IPS-18a (cell line): ENCODE results near the gene PPFIBP2.
"Not testable (repeated sequence)": the region's sequence is repeated elsewhere in the genome, so short reads cannot be mapped to it uniquely, and the experiment has no call there.

Experiments used
- H3K27ac ChIP-seq: one replicate; pipeline ENCODE4 v1.5.1; 2013; ENCODE audit warnings: low read length
- H3K27me3 ChIP-seq: one replicate; pipeline ENCODE4 v1.6.1; 2013; ENCODE audit warnings: mild to moderate bottlenecking, low read length; ENCODE audit not compliant: control insufficient read depth, insufficient read depth
- H3K36me3 ChIP-seq: one replicate; pipeline ENCODE4 v1.6.1; 2013; ENCODE audit warnings: low read depth, low read length; ENCODE audit not compliant: control insufficient read depth
- H3K4me1 ChIP-seq: one replicate; pipeline ENCODE4 v1.6.1; 2013; ENCODE audit warnings: low read depth, low read length; ENCODE audit not compliant: control insufficient read depth
- H3K4me3 ChIP-seq: one replicate; pipeline ENCODE4 v1.5.1; 2013; ENCODE audit warnings: low read length
- H3K9ac ChIP-seq: one replicate; pipeline ENCODE4 v1.6.1; 2013; ENCODE audit warnings: mild to moderate bottlenecking, low read length, moderate library complexity
- H3K9me3 ChIP-seq: one replicate; pipeline ENCODE4 v1.6.1; 2013; ENCODE audit warnings: low read depth, low read length; ENCODE audit not compliant: control insufficient read depth

The PPFIBP2 gene

GRCh38 chr11:7646866-7647265 lies 133.1 kb downstream of the PPFIBP2 start:
- H3K36me3 ChIP-seq = no peaks in the 10 kb centered on the region
- H3K27me3 ChIP-seq = no peaks in the 10 kb centered on the region
- H3K9ac ChIP-seq = no peak overlapping the region
- no peaks in the 10 kb centered on the region for H3K9me3 ChIP-seq
- H3K4me3 ChIP-seq = no peak overlapping the region
- no peaks in the 10 kb centered on the region for H3K4me1 ChIP-seq
- no peak overlapping the region for H3K27ac ChIP-seq

- Histone ChIP-seq H3K4me1 (no peaks in the 10 kb centered on the region), H3K27me3 (no peaks in the 10 kb centered on the region), H3K4me3 (no peak overlapping the region), H3K9ac (no peak overlapping the region), H3K36me3 (no peaks in the 10 kb centered on the region), H3K27ac (no peak overlapping the region), H3K9me3 (no peaks in the 10 kb centered on the region)
These were observed 134.5 kb downstream of the PPFIBP2 start for GRCh38 chr11:7648264-7648663.

- no peak overlapping the region for H3K9ac ChIP-seq
- H3K27ac ChIP-seq = no peak overlapping the region
- no peaks in the 10 kb centered on the region for H3K36me3 ChIP-seq
- H3K27me3 ChIP-seq = no peaks in the 10 kb centered on the region
- H3K9me3 ChIP-seq = no peaks in the 10 kb centered on the region
- no peak overlapping the region for H3K4me3 ChIP-seq
- no peaks in the 10 kb centered on the region for H3K4me1 ChIP-seq
These were observed 137.3 kb downstream of the PPFIBP2 start for GRCh38 chr11:7651140-7651551.

- Histone ChIP-seq H3K27ac (no peak overlapping the region), H3K27me3 (no peaks in the 10 kb centered on the region), H3K9ac (no peak overlapping the region), H3K36me3 (no peaks in the 10 kb centered on the region), H3K9me3 (no peaks in the 10 kb centered on the region), H3K4me1 (no peaks in the 10 kb centered on the region), H3K4me3 (no peak overlapping the region)
These were observed 137.9 kb downstream of the PPFIBP2 start for GRCh38 chr11:7651700-7652099.

GRCh38 chr11:7654195-7654705 lies 140.5 kb downstream of the PPFIBP2 start:
- H3K36me3 ChIP-seq = no peaks in the 10 kb centered on the region
- no peak overlapping the region for H3K9ac ChIP-seq
- no peaks in the 10 kb centered on the region for H3K4me1 ChIP-seq
- H3K27me3 ChIP-seq = no peaks in the 10 kb centered on the region
- H3K9me3 ChIP-seq = no peaks in the 10 kb centered on the region
- H3K27ac ChIP-seq = no peak overlapping the region
- no peak overlapping the region for H3K4me3 ChIP-seq

GRCh38 chr11:7655253-7656217 lies 141.7 kb downstream of the PPFIBP2 start:
- H3K36me3 ChIP-seq = no peaks in the 10 kb centered on the region

GRCh38 chr11:7656704-7657103 lies 142.9 kb downstream of the PPFIBP2 start:
- Histone ChIP-seq H3K9me3 (no peaks in the 10 kb centered on the region), H3K9ac (no peak overlapping the region), H3K27me3 (no peaks in the 10 kb centered on the region), H3K4me3 (no peak overlapping the region), H3K4me1 (no peaks in the 10 kb centered on the region), H3K36me3 (no peaks in the 10 kb centered on the region), H3K27ac (no peak overlapping the region)

More at GRCh38 chr11:7655253-7656217, 141.7 kb downstream of the PPFIBP2 start:
- Histone ChIP-seq H3K27ac (no peak overlapping the region), H3K4me1 (no peaks in the 10 kb centered on the region), H3K9me3 (no peaks in the 10 kb centered on the region), H3K4me3 (no peak overlapping the region), H3K9ac (no peak overlapping the region), H3K27me3 (no peaks in the 10 kb centered on the region)

- Histone ChIP-seq H3K4me1 (no peaks in the 10 kb centered on the region), H3K27me3 (no peaks in the 10 kb centered on the region), H3K9ac (no peak overlapping the region), H3K27ac (no peak overlapping the region), H3K36me3 (no peaks in the 10 kb centered on the region), H3K4me3 (no peak overlapping the region), H3K9me3 (no peaks in the 10 kb centered on the region)
These were observed 143.7 kb downstream of the PPFIBP2 start for GRCh38 chr11:7657306-7658025.

- H3K4me3 ChIP-seq, H3K27me3 ChIP-seq, H3K4me1 ChIP-seq, H3K9me3 ChIP-seq, H3K27ac ChIP-seq, H3K9ac ChIP-seq: not testable (repeated sequence)
- peaks cover 19% of the 10 kb centered on the region for H3K36me3 ChIP-seq
These were observed 149.7 kb downstream of the PPFIBP2 start for GRCh38 chr11:7663531-7663930.

- no peak overlapping the region for H3K27ac ChIP-seq
- H3K36me3 ChIP-seq = peaks cover 24% of the 10 kb centered on the region
These were observed 151.1 kb downstream of the PPFIBP2 start for GRCh38 chr11:7664867-7665266.

GRCh38 chr11:7665473-7666291 lies 151.9 kb downstream of the PPFIBP2 start:
- Histone ChIP-seq H3K9me3 (peaks cover 7% of the 10 kb centered on the region), H3K4me3 (no peak overlapping the region), H3K27me3 (no peaks in the 10 kb centered on the region), H3K4me1 (peaks cover 3% of the 10 kb centered on the region), H3K27ac (no peak overlapping the region), H3K9ac (no peak overlapping the region), H3K36me3 (peaks cover 24% of the 10 kb centered on the region)

More at GRCh38 chr11:7664867-7665266, 151.1 kb downstream of the PPFIBP2 start:
- H3K9ac ChIP-seq = no peak overlapping the region
- H3K27me3 ChIP-seq = no peaks in the 10 kb centered on the region
- peaks cover 7% of the 10 kb centered on the region for H3K9me3 ChIP-seq
- peaks cover 3% of the 10 kb centered on the region for H3K4me1 ChIP-seq
- H3K4me3 ChIP-seq = no peak overlapping the region
